ACC112 (cell line): ENCODE results near the gene MAP3K14.

Source experiments
- H2AFZ ChIP-seq: fragments of 200-600 bp; sonication (generic); one replicate; pipeline ENCODE4 v1.6.0; 2017; ENCODE audit warnings: antibody characterized with exemption, low read length; ENCODE audit not compliant: unreplicated experiment
- H3K27ac ChIP-seq: fragments of 200-600 bp; sonication (generic); 2 replicates; pipeline ENCODE4 v1.5.1; 2014; ENCODE audit warnings: low read depth, mild to moderate bottlenecking, antibody characterized with exemption, low read length, moderate library complexity
- H3K27me3 ChIP-seq: fragments of 200-600 bp; sonication (generic); 2 replicates; pipeline ENCODE4 v1.6.1; 2014; ENCODE audit warnings: mild to moderate bottlenecking, antibody characterized with exemption, low read length, moderate library complexity, mixed read lengths; ENCODE audit not compliant: insufficient read depth
- H3K36me3 ChIP-seq: fragments of 200-600 bp; sonication (generic); 2 replicates; pipeline ENCODE4 v1.6.1; 2016; ENCODE audit warnings: mild to moderate bottlenecking, antibody characterized with exemption, low read length, moderate library complexity, mixed read lengths; ENCODE audit not compliant: insufficient read depth
- H3K4me1 ChIP-seq: fragments of 200-600 bp; sonication (generic); one replicate; pipeline ENCODE4 v1.6.1; 2016; ENCODE audit warnings: low read length, mixed read lengths; ENCODE audit not compliant: insufficient read depth, unreplicated experiment, control insufficient read depth
- H3K4me3 ChIP-seq: fragments of 200-600 bp; sonication (generic); 2 replicates; pipeline ENCODE4 v1.5.1; 2014; ENCODE audit warnings: mild to moderate bottlenecking, low read depth, low read length
- H3K79me2 ChIP-seq: fragments of 200-600 bp; sonication (generic); one replicate; pipeline ENCODE4 v1.6.0; 2016; ENCODE audit warnings: low read length; ENCODE audit not compliant: control insufficient read depth, unreplicated experiment, insufficient read depth

MAP3K14 gene

DNA sequence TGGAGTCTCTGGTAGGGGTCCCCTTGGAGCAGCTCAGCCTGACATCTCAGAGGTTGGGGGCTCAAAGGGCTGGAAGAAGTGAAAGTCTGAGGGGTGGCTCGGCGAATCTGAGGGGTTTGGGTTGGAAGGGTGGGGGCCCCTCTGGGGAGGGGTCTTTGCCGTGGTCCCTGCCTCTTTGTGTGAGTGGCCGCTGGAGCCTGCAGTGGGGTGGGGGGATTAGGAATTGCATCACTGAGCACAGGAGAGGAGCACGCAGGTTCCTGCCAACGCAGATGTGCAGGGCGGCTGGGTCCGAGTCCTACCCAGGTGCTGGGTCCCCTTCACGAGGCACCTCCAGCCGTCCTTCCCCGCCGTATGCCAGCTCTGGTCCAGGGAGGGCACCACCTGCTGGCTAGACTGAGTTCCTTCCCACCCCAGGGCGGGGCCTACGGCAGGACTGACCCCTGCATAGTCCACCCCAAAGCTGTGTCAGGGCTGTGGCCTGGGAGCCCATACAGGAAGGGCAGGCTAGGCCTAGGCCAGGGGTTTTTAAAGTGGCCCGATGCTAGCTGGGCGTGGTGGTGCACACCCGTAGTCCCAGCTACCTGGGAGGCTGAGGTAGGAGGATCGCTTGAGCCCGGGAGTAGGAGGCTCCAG is 85.2 kb downstream of the MAP3K14 start:
- Histone ChIP-seq H3K36me3 (no peaks in the 10 kb centered on the region), H2AFZ (no peak overlapping the region), H3K4me3 (no peak overlapping the region), H3K27ac (no peak overlapping the region), H3K79me2 (no peaks in the 10 kb centered on the region), H3K4me1 (peaks cover 49% of the 10 kb centered on the region), H3K27me3 (no peaks in the 10 kb centered on the region)

- Histone ChIP-seq H3K4me3 (no peak overlapping the region), H3K79me2 (no peaks in the 10 kb centered on the region), H3K27ac (peak overlapping the region; percentile 77; the same call in 1 of the 2 replicates), H3K36me3 (no peaks in the 10 kb centered on the region), H2AFZ (no peak overlapping the region), H3K4me1 (peaks cover 56% of the 10 kb centered on the region), H3K27me3 (no peaks in the 10 kb centered on the region)
These were observed 85.9 kb downstream of the MAP3K14 start for GRCh38 chr17:45230787-45231480.

- peaks cover 61% of the 10 kb centered on the region for H3K4me1 ChIP-seq
- H3K79me2 ChIP-seq = no peaks in the 10 kb centered on the region
These were observed 86.4 kb downstream of the MAP3K14 start for GRCh38 chr17:45230410-45230786.

GRCh38 chr17:45229681-45230409 is 87.0 kb downstream of the MAP3K14 start:
- Histone ChIP-seq H3K4me1 (peaks cover 66% of the 10 kb centered on the region), H3K27ac (peak overlapping the region; percentile 77), H3K27me3 (no peaks in the 10 kb centered on the region), H3K4me3 (no peak overlapping the region), H3K36me3 (no peaks in the 10 kb centered on the region), H2AFZ (no peak overlapping the region), H3K79me2 (no peaks in the 10 kb centered on the region)

More at GRCh38 chr17:45230410-45230786, 86.4 kb downstream of the MAP3K14 start:
- Histone ChIP-seq H3K36me3 (no peaks in the 10 kb centered on the region), H3K27ac (peak overlapping the region; percentile 77; the same call in 1 of the 2 replicates), H3K27me3 (no peaks in the 10 kb centered on the region), H2AFZ (no peak overlapping the region), H3K4me3 (no peak overlapping the region)

GRCh38 chr17:45228763-45229539 is 87.9 kb downstream of the MAP3K14 start:
- peak overlapping the region; percentile 22; the same call in 1 of the 2 replicates for H3K4me3 ChIP-seq
- H3K27ac ChIP-seq = peak overlapping the region; percentile 77
- H3K27me3 ChIP-seq = no peaks in the 10 kb centered on the region
- H3K36me3 ChIP-seq = no peaks in the 10 kb centered on the region
- peaks cover 68% of the 10 kb centered on the region for H3K4me1 ChIP-seq
- H2AFZ ChIP-seq = no peak overlapping the region
- H3K79me2 ChIP-seq = no peaks in the 10 kb centered on the region

DNA sequence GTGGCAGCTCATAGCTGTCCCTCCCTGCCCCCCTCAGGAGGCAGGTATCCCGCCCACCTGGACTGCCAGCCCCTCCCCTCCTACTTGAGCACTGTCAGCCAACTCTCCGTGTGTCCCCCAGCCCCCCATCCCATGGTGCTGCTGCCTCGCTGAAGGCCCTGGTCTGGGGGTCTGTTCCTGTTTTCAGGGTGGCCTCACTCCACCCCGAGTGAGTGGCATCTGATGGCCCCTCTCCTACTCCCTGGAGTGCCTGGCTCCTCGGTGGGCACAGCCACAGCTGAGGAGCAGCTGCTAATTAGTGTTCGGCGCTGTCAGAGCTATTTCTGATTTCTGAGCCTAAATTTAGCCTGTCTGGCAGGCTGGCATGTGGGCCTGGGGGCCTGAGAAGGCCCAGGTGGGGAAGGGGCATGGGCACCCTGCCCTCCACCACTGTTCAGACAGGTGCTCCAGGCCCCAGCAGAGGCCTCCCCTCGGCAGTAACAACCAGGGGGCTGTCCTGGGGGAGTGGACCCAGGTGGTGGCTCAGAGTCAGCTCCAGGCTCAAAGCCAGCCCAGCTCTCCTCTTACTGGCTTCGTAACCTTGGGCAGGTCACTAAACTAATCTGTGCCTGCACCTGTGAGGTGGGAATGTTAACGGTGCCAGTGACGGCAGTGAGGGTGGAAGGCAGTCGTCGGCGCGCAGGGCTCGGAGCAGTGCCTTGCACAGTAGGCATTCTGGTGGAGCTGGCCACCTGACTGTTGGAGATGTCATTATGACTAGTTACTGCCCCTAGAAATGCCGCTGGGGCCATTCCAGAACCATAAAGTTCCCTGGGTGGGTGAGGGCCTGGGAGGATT is 88.7 kb downstream of the MAP3K14 start:
- H3K4me1 ChIP-seq = peaks cover 71% of the 10 kb centered on the region
- no peaks in the 10 kb centered on the region for H3K27me3 ChIP-seq
- H2AFZ ChIP-seq = no peak overlapping the region
- H3K79me2 ChIP-seq = no peaks in the 10 kb centered on the region
- no peaks in the 10 kb centered on the region for H3K36me3 ChIP-seq
- H3K4me3 ChIP-seq = no peak overlapping the region
- H3K27ac ChIP-seq = peak overlapping the region; percentile 77

DNA sequence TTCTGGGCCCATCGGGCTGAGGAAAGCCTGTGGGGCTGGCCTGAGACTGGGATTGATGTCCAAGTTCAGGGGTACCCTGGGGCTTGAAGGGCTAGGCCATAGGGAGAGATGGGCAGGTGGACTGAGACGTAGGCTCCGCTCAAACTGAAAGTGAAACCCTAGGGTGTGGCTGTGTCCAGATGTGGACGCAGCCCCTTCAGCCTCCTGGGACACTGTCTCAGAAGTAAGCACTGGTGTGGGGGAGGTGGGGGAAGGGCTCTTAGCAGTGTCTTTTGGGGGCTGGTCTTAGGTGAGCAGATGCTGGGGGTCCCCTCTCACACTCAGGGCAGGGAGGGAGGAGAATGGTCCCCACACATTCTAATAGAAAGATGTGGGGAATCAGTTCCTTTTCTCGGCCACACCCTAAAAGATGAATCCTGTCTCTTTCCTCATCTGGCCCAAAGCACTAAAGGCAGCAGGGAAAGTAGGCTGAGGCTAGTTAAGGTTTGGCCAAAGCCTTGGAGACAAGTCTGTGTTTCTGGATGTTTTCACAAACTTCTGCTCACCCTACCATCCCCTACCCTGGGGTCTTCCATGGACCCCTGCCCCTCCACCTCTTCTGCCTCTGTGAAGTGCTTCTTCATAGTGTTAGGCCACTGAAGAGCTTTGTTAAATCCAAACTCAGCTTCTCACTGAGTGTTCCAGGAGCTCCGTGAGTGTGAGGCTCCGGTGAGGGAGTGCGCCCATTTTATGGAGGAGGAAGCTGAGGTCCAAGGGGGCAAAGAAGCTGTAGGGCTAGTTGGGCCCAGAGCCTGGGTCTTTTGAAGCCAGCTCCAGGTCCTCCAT is 89.5 kb downstream of the MAP3K14 start:
- Histone ChIP-seq H3K36me3 (no peaks in the 10 kb centered on the region), H3K27ac (peak overlapping the region; percentile 31; the same call in 1 of the 2 replicates), H3K4me3 (peak overlapping the region; percentile 14; the same call in 1 of the 2 replicates), H3K27me3 (peaks cover 3% of the 10 kb centered on the region; the same call in 1 of the 2 replicates), H3K79me2 (no peaks in the 10 kb centered on the region), H2AFZ (peak overlapping the region; percentile 3), H3K4me1 (peaks cover 71% of the 10 kb centered on the region)

DNA sequence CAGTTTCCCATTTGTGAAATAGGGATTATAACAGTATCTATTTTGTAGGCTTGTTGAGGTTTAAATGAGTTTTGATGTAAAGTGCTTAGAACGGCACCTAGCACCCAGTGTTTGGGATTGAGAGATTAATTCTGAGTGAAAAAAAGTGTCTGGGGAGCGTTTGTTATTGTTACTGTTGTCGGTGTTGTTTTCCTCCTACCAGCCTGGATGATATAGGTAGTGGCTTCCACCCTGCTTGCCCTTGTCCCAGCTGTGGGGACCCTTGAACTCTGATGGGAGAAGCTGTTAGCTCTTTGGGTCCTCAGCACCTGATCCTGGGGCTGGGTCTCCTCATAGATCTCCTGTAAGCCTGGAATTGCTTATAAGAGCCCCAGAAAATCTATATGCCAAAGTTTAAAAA is 90.2 kb downstream of the MAP3K14 start:
- Histone ChIP-seq H2AFZ (no peak overlapping the region), H3K4me3 (0 out of 2 replicates have a peak overlapping the region, but pooled peaks have one; percentile 14), H3K36me3 (no peaks in the 10 kb centered on the region), H3K27ac (peak overlapping the region; percentile 31; the same call in 1 of the 2 replicates), H3K4me1 (peaks cover 70% of the 10 kb centered on the region), H3K27me3 (peaks cover 6% of the 10 kb centered on the region; the same call in 1 of the 2 replicates), H3K79me2 (no peaks in the 10 kb centered on the region)

- H3K27ac ChIP-seq = peak overlapping the region; percentile 31; the same call in 1 of the 2 replicates
- no peak overlapping the region for H3K4me3 ChIP-seq
- peaks cover 65% of the 10 kb centered on the region for H3K4me1 ChIP-seq
- H3K36me3 ChIP-seq = no peaks in the 10 kb centered on the region
- no peaks in the 10 kb centered on the region for H3K79me2 ChIP-seq
- no peak overlapping the region for H2AFZ ChIP-seq
- H3K27me3 ChIP-seq = peaks cover 6% of the 10 kb centered on the region; the same call in 1 of the 2 replicates
These were observed 90.8 kb downstream of the MAP3K14 start for GRCh38 chr17:45225964-45226530.
